ENCODE measurements around the gene NBEA. TPM values are rescaled to one million over a fixed set of nuclear protein-coding genes. Genes with fewer than 3 reads are reported as not detected.

NBEA gene
- total RNA-seq, 1 experiment from 2014 or later: 4.1 TPM

DNA sequence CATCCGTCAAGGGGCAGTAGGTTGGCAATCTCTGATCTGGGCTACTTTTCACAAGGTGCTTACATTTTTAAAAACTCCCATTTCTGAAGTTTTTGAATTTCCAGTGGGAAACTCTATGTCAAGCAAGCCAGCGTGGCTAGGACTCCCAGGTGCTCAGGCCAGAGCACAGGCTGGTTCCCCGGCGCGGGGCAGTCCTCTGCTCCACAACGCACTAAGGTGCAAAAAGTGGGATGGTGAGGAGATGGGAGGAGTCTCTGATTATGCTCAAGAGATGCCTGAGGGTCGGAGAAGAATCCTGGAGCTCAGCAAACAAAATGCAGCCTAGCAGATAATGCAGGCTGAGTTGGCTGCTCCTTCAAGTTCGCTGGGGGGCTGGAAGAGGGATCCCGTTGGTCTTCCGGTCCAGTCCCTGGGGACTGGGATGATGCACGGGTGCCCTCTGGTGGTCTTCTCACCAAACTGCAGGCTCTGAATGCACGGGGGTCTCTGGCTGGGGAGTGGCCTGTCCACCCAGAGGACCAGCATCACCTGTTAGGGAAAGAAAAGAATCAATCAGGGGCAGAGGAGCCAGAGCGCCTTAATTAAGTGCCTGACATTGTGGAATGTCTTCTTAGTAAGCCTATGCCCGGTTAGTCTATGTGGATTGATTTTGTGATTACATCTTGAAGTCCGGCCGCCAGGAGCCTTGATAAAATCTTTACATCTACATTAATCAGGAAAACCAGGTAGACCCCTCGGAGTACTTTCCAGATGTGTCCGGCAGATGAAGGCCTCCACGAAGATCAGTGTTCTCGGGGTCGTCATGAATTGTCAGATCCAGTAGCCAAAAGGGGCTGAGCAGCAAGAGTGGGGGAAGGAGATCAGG lies 778.9 kb downstream of the NBEA start:
- no peak overlapping the region for H3K27ac ChIP-seq (ENCODE audit: low read depth, low read length)

More for the DNA sequence above, 778.9 kb downstream of the NBEA start:
- no peaks in the 10 kb centered on the region for H4K20me1 ChIP-seq (ENCODE audit: insufficient read depth)
- intact Hi-C loops (cut with micrococcal nuclease): loop anchor here (1.0 to 5.0 kb wide), 6 partner anchors 51 to 1789 kb away; no protein-coding TSS in a partner anchor
- DNase-seq (ENCODE audit: low read depth, low spot score): peak; percentile 13
- no peaks in the 10 kb centered on the region for H3K9me2 ChIP-seq (ENCODE audit: insufficient read depth)
- H3K4me1 ChIP-seq (ENCODE audit: control insufficient read depth in 1 of 2, insufficient read depth in 2 of 2, low read length in 2 of 2): peaks cover 2 to 4% of the 10 kb centered on the region in 2 experiments; a peak in 1 of 4 replicates
- no peak overlapping the region for H3K4me2 ChIP-seq (ENCODE audit: low read length)
- ChIA-PET CTCF (no interaction called here), POLR2A (no interaction called here), RAD21 (ENCODE audit: low non-redundant PET in 1 of 2, low total read pairs in 2 of 2, uncharacterized antibody in 2 of 2, unreplicated experiment in 2 of 2) (no interaction called here)
- no peaks in the 10 kb centered on the region for H3K9me3 ChIP-seq (ENCODE audit: control insufficient read depth in 1 of 2, insufficient read depth in 1 of 2, low read depth in 1 of 2, low read length in 2 of 2)
- H3K9ac ChIP-seq (ENCODE audit: low read length): no peak overlapping the region
- no peaks in the 10 kb centered on the region for H3K36me3 ChIP-seq (ENCODE audit: control insufficient read depth in 1 of 2, insufficient read depth in 2 of 2, low read length in 2 of 2)
- H3K27me3 ChIP-seq (ENCODE audit: insufficient read depth, low read length): peaks cover 17% of the 10 kb centered on the region
- H3K79me2 ChIP-seq (ENCODE audit: insufficient read depth, low read length): no peaks in the 10 kb centered on the region
- ATAC-seq: peak; percentile 93
- TF ChIP-seq CBX3 (IDR thresholded peaks at IDR 0.05; ENCODE audit: low read depth) (no peak), RAD21 (IDR thresholded peaks at IDR 0.05; ENCODE audit: low read depth) (peak; percentile 79)
- TF ChIP-seq, protein P1, sequence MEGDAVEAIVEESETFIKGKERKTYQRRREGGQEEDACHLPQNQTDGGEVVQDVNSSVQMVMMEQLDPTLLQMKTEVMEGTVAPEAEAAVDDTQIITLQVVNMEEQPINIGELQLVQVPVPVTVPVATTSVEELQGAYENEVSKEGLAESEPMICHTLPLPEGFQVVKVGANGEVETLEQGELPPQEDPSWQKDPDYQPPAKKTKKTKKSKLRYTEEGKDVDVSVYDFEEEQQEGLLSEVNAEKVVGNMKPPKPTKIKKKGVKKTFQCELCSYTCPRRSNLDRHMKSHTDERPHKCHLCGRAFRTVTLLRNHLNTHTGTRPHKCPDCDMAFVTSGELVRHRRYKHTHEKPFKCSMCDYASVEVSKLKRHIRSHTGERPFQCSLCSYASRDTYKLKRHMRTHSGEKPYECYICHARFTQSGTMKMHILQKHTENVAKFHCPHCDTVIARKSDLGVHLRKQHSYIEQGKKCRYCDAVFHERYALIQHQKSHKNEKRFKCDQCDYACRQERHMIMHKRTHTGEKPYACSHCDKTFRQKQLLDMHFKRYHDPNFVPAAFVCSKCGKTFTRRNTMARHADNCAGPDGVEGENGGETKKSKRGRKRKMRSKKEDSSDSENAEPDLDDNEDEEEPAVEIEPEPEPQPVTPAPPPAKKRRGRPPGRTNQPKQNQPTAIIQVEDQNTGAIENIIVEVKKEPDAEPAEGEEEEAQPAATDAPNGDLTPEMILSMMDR (IDR thresholded peaks at IDR 0.05 in 2 of 3, conservative IDR thresholded peaks at IDR 0.05 in 1 of 3; ENCODE audit: borderline replicate concordance in 1 of 3, insufficient read depth in 1 of 3, low read depth in 2 of 3, low read length in 2 of 3): peak; percentile 34 to 96 (median 94); a peak in 4 of 6 replicates
- H2AFZ ChIP-seq (ENCODE audit: low read depth, low read length, poor library complexity, severe bottlenecking): no peak overlapping the region
- no peak overlapping the region for H3K4me3 ChIP-seq (replicated peaks in 1 of 2; ENCODE audit: low read depth in 1 of 2, low read length in 2 of 2)
- no TSS peak for BruUV-seq (replicated peaks)
